ENCODE measurements around the gene AFF3.

DNA sequence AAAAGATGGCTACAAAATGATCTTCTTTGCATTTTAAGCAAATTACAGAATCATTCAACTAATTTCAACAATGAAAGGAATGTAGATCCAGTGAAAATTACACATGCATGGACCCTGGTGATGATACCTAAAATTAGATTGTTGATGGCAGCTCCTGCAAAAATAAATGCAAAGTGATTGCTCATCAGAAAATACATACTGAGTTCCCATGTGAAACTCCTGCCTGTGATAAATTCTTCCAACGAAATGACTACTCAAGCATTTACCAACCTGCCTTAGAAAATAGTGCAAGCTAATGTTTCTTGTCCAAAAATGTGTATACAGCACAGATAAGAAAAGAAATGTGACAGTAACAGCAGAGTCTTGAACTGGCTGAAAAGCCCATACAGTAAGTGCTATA is 352.5 kb downstream of the AFF3 start:
- TF ChIP-seq, protein P1, sequence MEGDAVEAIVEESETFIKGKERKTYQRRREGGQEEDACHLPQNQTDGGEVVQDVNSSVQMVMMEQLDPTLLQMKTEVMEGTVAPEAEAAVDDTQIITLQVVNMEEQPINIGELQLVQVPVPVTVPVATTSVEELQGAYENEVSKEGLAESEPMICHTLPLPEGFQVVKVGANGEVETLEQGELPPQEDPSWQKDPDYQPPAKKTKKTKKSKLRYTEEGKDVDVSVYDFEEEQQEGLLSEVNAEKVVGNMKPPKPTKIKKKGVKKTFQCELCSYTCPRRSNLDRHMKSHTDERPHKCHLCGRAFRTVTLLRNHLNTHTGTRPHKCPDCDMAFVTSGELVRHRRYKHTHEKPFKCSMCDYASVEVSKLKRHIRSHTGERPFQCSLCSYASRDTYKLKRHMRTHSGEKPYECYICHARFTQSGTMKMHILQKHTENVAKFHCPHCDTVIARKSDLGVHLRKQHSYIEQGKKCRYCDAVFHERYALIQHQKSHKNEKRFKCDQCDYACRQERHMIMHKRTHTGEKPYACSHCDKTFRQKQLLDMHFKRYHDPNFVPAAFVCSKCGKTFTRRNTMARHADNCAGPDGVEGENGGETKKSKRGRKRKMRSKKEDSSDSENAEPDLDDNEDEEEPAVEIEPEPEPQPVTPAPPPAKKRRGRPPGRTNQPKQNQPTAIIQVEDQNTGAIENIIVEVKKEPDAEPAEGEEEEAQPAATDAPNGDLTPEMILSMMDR (IDR thresholded peaks at IDR 0.05) = no peak
- no peak for TF ChIP-seq POLR2A (IDR thresholded peaks at IDR 0.05)

Data from right lobe of liver (tissue), 4 donors.